GDM1 (cell line): ENCODE data around the gene PYDC2.

ENCODE experiments used
- DNase-seq: peaks from one replicate; lab custom pipeline; 2025; lab: John Stamatoyannopoulos, UW

PYDC2 gene

DNA sequence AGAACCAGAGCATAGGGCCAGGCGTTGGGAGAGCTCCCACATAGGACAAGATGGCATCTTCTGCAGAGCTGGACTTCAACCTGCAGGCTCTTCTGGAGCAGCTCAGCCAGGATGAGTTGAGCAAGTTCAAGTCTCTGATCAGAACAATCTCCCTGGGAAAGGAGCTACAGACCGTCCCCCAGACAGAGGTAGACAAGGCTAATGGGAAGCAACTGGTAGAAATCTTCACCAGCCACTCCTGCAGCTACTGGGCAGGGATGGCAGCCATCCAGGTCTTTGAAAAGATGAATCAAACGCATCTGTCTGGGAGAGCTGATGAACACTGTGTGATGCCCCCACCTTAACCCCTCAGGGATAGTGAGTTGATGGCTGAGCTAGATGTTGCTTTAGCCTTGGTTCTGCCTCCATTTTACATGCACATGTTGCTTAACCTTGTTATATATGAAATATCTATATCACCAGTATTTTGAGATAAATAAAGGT, at the start of gene PYDC2:
Gene PYDC2, plus strand, starts transcription at position 51 of the 483 bp plus-strand sequence. Its CDS starts 0 bp downstream, at position 51.
- DNase-seq, result no peak

DNA sequence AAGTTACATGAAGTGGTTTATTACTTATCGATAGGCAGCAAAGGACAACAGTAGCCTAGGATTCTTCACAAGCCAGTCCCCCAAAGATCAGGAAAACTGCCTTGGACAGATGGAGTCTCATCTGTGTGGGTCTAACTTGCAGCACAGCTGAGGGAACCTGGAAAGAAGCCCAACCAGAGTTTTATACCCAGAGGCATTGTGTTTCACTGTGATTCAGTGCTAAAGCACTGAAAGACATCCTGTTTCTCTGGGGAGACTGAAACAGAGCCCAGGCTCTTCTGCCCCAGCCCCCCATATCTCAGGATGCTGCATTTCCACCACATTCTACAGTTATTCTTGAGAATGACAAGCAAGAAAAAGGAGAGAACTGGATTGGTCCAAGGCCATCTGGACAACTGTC, 48.2 kb upstream of the PYDC2 start:
- DNase-seq, result no peak

DNA sequence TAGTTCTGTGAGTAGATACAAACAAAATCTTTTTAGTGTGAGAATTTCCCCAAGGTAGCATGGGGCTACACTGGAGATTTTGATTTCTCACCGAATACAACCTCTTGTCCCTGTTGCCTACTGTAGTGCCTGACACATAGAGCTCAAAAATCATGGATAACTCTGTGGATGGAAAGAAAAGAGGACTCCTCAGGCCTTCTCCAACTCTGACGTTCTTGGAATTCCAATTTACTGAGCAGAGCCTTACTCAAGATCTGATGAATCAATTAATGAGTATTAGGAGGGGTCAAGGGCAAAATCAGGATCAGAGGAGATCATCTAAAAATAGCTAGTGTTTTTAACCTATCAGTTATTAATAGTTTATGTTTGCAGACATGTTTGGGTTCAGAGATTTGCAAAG, 46.7 kb upstream of the PYDC2 start:
- no peak for DNase-seq

DNA sequence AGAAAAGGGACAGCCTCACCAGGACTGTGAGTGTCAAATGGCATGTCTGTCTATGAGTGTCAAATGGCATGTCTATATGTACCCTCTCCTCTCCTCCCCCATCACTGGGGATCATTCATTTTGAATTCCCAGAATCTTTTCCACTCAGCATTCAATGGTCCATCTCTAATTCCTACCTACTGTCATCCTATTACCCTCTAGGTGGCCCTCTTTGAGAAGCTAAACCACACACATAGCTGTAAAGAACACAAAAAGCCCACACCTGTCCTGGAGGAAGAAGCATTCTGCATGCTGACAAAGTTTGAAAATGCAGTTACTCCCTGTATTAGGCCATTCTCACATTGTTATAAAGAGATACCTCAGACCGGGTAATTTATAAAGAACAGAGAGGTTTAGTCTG, 46.2 kb upstream of the PYDC2 start:
- no peak for DNase-seq

DNA sequence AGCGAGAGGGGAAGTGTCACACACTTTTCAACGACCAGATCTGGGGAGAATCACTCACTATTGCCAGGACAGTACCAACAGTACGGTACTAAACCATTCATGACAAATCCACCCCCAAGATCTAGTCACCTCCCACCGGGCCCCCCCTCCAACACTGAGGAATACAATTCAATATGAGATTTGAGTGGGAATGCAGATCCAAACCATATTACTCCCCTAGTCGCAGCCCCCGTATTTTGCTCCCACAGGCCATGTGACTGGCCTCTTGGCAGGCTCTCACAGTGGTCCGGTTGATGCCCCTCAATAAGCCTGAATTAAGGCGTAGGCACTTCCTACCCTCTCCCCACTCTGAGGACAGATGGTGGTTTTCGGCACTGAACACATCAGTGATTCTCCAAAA, 45.4 kb upstream of the PYDC2 start:
- no peak for DNase-seq

DNA sequence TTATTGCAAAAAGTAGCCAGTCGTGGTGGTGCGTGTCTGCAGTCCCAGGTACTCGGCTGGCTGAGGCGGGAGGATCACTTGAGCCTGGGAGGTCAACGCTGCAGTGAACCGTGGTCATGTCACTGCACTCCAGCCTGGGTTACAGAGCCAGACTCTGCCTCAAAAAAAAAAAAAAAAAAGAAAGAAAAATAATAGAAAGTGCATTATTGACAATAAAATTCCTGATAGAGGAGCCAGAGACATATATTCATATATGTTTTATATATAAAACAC, 43.6 kb upstream of the PYDC2 start:
- no peak for DNase-seq

DNA sequence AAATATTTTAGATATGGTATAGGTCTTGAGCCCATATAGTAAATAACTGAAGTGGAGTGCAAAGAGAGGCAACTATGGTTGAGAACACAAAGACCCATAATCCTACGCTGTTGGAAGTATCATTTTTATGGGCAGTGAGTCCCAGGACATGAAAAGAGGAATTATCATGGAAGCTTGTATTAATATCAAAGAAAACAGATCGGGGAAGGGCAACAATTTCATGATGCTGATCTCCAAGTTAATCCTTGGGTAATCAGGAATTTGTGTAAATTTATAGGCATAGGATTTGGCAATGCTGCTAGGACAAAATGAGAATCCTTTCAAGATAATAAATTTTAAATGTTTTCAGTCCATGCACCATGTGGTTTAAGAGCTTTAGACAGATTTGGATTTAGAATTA, 40.2 kb upstream of the PYDC2 start:
- DNase-seq, result no peak

DNA sequence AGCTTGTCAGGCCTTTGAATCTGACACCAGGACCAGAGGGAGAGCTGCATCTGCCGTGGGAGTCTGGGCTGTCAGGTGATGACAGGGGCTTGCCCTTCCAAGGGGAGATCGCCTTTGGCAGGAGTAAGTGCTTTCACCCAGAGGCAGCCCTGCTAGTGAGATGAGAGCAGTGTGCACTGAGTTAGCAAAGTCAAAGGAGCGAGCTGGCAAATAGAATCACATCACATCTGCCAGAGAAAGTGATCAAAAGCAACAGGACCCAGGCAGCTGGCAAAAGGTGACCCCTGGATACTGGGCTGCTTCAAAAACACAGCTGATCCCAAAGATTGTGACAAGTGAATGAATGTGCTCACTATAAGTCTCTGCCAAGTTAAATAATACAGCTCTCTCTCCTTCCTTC, 36.1 kb upstream of the PYDC2 start:
- DNase-seq, result no peak

DNA sequence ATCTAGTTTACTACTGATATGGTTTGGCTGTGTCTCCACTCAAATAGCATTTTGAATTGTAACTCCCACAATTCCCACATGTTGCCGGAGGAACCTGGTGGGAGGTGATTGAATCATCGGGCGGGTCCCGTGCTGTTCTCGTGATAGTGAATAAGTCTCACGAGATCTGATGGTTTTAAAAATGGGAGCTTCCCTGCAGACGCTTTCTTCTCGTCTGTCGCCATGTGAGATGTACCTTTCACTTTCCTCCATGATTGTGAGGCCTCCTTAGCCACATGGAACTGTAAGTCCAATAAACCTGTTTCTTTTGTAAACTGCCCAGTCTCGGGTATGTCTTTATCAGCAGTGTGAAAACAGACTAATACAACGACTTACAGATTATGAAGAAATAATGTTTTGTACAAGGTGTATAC, 35.6 kb upstream of the PYDC2 start:
- no peak for DNase-seq

DNA sequence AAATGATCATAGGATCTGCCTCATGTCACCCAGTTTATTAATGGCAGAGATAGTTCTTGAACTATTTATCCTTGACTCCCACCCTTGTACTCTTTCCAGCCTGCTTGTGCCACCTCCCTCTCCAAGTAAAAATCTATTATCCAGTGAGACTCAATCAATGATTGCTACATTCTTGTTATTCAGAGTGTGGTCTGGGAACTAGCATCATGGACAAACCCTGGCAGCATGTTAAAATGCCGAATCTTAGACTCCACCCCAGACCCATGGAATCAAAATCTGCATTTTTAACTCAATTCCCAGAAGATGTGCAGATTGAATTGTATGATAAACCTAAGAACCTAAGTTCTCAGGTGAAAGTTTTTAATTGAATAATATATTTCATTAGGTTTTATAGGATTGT, 34.7 kb upstream of the PYDC2 start:
- no peak for DNase-seq

DNA sequence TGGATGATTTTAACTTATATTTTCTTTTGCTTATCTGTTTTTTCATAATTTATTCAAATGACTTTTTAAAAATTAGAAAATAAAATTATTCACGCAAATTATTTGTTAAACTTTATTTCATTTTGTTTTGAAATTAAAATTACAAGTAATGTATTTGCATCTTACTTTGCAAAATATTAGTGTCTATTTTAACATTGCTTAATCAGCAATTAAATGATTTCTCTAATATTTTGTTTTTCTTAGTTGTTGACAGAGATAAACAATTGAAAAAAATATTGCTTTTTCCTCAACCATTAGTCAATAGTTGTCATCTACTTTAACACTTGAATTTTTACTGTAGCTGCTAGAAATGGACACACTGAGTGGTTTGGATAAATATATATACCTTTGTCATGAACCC, 32.8 kb upstream of the PYDC2 start:
- no peak for DNase-seq

DNA sequence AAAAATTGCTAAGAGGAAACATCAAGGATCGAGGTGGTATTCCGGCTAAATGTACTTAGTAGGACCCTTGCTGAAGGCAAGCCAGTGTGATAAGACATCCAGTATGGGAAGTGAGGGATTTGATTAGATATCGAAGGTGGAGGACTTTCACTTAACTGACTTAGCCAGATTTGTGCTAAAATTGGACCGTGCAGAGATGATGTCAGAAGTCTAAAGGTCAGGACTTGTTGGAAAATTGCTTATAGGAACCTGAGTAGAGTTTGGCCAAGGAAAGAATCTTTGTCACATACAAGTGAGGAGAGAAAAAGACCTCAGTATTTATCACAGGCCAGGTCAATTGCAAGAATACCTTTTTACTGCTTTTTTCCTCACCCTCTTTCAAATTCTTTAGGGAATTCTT, 30.9 kb upstream of the PYDC2 start:
- no peak for DNase-seq

DNA sequence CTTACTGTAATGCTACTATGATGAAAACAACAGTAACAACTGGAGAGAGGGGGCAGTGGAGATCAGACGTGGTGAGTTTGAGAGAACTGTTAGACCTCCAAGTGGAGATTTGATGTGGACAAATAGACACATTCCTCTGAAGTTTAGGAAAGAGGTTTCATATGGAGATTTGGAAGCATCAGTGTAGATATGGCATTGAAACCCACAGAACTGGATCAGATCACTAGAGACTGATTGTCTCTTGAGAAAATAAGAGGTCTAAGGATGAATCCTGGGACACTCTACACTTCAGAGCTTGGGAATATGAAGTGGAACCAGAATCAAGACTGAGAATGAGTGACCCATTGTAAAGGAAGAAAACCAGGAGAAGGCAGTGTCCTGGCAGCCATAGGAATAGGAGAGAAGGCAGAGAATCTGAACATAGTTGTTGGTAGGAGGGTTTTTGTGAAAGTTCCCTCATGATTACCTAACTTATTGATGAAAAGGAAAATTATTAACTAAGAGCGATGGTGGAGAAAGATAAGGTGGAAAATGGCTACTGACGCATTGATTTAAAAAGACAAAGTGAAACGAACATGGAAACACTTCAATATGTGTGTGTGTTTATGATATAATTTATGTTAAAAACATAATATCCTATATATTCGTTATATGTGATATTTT, 29.7 kb upstream of the PYDC2 start:
- no peak for DNase-seq

DNA sequence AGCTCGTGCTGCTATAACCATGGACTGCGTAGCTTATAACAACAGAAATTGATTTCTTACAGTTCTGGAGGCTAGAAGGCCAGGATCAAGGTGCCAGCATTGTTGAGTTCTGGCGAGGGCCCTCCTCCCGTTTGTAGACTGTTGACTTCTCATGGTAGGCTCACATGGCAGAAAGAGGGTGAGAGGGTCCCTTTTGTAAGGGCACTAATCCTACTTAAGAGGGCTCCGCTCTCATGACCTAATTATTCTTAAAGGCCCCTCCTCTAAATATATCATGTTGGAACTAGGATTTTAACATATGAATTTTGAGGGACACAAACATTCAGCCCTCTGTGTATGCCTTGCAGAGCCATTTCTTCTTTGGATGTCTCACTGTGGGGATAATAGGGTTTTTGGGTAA, 28.8 kb upstream of the PYDC2 start:
- no peak for DNase-seq

DNA sequence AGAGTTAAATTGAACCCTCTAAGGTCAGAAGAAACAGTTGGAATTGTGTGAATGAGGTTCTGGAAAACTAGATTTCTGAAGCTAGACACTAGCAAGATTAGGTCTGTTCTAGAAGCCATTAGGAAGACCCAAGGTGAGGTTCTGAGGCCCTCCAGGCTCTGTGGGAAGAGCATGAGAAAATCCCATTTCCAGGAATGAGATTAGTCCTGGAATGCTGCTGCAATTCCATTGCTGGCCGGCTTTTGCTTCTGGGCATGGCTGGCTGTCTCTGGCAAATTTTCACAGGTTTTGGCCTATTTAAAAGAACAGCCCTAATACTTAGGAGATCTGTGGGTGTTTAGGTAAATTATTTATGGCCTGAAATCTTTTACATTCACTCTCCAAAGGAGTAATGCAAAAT, 26.9 kb upstream of the PYDC2 start:
- DNase-seq, result no peak

DNA sequence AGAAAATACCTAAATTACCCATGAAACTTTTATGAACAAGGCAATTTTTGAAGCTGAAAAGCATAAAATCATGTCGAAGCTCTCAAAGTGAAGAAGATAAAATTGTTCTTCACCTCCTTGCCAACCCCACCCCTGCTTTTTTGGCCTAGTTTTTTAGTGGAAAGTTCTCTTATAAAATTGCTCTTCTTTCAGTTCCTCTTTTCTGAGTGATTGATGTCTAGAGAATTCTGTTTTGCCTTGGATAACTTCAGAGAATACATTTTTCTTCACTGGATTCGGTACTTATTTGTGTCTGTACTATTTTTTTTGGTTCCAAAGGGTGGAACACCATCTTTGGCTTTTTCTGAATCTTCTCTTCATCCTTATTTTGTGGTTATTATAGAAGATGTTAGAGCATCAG, 25.0 kb upstream of the PYDC2 start:
- no peak for DNase-seq

DNA sequence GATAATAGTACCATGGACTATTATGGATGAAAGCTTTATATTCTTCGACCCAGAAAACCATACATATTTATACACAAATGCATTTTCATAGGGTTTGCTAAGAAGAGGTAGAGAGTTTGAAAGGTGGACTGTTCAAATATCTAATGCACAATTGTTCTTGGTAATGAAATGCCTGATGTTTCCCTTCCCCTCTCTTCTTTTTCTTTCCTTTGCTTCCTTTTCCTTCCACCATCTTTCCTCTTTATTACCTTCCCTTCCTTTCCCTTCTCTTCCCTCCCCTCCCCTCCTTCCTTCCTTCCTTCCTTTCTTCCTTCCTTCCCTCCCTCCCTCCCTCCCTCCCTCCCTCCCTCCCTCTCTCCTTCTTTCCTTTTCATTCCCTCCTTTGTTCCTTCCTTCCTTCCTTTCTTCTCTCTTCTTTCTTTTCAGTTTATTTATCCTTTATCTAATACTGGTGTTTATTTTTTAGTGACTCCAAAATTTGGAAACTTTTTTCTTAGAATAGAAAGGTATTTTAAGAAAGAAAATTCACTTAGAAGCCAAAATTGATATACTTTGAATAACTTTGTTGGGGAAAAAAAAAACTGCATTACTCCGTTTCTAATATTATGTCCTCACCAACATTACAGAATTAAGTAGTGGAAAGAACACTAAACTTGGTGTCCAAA, 22.7 kb upstream of the PYDC2 start:
- DNase-seq, result no peak

DNA sequence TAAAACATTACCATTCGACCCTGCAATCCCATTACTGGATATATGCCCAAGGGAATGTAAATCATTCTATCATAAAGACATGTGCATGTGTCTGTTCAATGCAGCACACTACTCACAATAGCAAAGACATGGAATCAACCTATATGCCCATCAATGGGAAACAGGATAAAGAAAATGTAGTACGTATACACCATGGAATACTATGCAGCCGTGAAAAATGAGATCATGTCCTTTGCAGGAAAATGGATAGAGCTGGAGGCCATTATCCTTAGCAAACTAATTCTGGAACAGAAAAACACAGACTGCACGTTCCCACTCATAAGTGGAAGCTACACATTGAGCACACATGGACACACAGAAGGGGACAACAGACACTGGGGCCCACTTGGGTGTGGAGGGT, 20.4 kb upstream of the PYDC2 start:
- DNase-seq, result no peak

DNA sequence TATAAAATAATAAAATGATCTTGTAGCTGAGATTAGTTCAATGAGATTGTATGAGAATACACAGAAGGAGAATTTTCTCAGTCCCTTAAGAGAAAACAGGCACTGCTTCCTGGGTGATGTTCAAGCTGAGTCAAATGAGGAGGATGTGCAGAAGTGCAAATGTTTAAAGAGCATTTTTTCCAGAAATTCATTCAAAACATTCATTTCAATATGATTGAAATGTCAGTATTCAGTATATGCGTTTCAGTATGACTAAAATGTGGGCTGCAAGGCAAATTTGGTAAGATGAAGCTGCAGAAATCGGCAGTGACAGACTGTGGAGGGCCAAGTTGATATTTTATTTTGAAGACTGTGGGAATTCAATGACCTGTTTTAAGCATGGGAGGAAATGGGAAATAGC, 19.3 kb upstream of the PYDC2 start:
- DNase-seq, result no peak

DNA sequence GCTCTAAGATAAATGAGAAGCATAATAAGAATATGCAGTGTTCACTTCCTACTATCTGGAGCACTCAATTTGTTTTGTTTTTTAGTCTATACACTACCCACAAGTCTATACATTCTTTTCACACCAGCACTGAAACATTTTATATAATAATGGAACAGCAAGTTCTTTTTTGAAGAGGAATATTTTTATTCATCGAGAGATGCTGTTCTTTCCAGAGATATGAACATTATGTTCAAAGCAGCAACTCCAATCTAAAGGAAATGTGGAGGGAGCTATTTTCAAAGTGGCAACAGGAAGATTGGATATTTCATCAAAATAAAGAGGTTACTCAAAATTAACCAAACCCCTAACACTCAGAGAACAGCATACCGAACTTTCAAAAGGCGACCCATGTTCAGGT, 16.4 kb upstream of the PYDC2 start:
- no peak for DNase-seq

DNA sequence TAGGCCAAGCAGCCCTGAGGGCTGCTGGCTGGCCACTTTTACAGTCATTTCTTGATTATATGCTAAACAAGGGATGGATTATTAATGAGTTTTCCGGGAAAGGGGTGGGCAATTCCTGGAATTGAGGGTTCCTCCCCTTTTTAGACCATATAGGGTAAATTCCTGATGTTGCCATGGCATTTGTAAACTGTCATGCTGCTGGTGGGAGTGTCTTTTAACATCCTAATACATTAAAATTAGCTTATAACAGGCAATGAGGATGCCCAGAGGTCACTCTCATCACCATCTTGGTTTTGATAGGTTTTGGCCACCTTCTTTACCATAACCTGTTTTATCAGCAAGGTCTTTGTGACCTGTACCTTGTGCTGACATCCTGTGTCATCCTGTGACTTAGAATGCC, 11.7 kb upstream of the PYDC2 start:
- DNase-seq, result no peak

DNA sequence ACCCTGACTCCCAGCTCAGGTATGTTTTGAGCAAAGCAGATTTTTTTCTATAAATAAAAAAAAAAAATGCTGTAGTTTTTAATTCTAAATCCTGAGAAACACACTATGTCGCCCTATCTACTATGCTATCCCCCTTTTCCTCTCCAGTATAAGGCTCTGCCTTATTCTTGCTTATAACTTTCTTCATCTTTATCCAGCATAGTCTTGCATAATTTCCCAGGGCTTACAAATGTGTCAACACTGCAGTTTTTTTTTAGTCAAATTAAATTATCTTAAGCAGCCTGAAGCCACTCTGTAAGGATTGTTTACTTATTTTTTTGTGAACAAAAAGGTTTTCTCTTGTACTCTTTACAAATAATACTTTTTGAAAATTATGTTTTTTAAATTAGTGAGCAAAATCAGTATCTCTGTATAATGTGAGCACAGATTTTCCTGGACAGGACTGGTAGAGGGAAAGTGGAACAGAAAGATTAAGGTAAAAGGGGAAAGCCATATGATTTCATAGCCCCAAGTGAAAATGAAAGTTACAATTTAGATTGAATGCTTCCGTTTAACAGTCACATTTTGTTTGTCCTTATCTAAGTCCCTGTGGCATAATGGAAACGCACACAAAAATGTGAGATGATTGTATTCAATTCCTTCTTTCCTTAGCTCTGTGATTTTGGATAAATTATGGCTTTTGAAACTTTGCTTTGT, 5.6 kb upstream of the PYDC2 start:
- DNase-seq, result no peak

DNA sequence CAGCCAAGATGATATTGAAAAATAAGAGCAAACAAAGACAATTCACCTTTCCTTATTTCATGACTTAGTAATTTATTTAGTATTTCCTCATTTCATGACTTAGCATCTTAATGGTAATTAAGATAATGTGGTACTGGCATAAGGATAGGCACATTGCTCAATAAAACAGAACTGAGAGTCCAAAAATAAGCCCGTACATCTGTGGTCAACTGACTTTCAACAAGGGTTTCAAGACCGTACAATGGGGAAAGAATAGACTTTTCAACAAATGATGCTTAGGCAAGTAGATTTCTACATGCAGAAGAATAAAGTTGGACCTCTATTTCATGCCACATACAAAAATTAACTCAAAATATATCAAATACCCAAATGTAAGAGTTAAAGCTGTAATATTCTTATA, 603 bp upstream of the PYDC2 start:
- DNase-seq, result no peak

DNA sequence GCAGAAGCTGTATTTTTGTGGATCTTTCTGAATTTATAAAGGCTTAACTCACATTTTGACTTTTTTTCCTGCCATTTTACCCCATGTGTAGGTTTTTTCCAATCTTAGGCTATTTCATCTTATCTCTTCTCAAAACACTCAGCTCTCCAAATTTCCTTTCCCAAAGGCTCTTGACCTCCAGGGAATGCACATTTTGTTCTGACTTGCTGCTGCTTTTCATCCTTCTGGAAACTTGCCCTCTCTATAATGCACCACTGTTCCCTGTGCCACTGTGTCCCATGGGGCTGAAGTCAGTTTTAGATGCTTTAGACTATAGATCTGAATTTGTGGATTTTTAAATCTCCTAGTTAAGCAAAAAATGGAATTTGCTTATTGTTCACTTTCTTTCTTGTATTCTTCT, 9.1 kb downstream of the PYDC2 start:
- DNase-seq, result no peak
